GM18517 (cell line): ENCODE data around the gene NUP210L.

ENCODE experiments used
- ATAC-seq: cut with Tn5 transposase; IDR thresholded peaks from one replicate; pipeline ENCODE4 v1.9.1; 2021; ENCODE audit warnings: mild to moderate bottlenecking, moderate library complexity; ENCODE audit not compliant: unreplicated experiment

NUP210L gene

DNA sequence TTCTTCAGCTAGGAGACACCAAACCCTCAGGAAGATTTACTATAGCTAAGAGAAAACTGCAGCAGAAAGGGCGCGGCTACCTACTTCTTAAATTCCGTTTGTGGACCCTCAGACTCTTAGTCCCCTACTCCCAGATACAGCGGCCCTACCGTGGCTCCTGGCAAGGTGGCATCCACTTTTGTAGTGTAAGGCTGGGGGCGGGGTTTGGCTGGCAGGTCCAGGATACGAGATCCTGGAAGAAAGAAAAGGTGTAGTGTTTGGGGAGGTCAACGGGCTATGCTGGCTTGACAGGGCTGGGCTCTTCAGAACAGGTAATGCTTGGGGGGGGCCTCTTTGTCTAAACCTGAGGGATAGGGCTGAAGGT is 186.9 kb downstream of the NUP210L start:
- no peak for ATAC-seq

DNA sequence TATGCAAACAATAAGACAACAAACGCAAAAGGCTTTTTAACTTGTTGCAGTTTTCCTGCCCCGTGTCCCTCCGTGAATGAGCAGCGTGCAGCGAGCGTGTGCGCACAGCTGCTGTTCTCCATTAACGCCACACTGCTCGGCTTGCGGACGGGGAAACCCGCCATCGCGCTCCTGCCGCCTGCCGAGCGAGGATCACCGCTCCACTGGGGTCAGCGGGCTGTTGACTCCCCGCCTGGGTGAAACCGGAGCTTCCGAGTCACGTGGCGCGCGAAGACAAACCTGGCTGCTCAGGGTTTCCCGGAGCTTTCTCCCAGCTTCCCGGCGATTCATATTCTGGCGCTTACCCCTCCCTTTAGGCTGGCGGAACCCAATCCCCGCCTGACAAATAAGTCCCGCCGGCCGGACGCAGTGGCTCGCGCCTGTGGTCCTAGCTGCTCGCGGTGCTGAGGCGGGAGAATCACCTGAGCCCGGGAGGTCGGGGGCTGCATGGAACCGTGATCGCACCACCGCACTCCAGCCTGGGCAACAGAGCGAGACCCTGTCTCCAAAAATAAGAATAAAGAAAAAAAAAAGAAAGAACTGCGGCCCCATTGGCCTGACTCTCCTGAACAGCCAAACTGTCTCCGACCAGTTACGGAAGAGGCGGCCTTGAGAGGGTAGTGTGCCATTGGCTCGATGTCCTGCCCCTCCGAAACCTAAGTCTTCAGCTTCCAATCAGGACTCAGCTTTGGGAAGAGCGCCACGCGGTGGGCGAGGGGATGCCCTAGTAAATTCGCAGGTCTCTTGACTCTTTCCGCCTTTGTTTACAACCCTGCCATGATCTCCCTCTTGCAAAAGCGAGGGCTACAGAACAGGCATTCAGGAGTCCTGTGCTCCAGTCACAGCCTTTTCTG is 187.5 kb downstream of the NUP210L start, which contains the start of gene CREB3L4:
TSS of gene CREB3L4 (plus strand) at position 796 of the 893 bp plus-strand sequence. CDS start 624 bp downstream, outside the sequence.
- peak; percentile 82 for ATAC-seq

DNA sequence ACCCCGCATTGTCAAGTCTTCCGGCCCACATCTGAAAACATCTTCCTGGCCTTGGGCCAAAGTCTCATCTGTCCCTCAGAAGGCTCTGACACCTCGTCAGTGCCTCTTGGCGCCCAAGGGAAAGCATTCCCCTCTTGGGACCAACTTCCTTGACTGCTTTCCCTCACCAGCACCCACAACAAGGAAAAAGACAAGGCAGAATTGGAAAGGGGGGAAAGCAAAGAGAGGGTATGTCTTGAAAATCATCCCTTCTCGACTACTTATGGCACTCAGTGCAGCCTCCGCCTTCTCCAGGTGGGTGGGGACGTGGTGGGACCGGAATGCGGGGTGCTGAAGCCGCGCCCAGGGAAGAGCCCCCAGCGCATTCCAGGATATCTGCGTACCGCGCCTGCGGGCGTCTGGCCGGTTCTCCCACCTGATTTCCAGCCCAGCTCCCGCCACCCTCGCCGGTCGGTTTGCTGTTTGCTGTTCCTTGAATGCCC is 191.0 kb downstream of the NUP210L start:
- ATAC-seq: peak; percentile 8

DNA sequence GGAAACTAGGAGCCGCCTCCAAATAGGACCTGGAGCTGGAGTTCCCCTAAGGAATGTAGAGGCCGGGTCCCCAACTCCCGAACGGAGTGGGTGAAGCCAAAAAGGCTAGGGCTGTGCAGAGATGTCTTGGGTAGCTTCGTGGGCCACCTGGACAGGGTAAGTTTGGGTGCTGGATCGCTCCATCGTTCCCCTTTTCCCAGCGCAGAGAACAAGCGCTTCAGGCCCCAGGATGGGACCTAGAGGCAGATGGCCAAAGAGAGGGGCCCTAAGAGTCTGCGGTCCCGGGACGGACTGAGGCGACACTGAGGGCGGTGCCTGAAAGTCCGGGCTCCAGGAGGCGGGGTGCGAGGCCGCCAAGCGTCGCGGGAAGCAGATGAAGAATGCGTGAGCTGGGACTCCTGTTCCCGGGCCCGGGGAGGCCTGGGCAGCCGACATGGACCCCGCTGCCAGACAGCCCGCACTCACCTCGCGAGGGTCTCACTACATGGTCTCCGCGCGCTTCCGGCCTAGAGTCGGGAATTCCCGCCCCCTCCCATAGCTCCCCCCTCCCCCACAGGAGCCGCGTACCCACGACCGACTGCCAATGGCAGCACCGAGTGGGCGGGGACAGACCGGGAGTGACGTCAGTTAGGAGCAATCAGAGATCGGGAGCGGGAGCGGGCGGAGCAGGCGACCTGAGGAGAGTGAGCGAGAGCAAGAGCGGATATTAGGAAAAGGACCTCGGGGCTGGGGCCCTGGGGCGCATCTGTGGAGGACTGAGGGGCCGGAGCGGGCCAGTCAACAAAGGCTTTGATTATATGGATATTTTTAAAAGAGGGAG is 191.6 kb downstream of the NUP210L start, which contains the start of gene SLC39A1:
TSS of gene SLC39A1 (minus strand) at position 508 of the 820 bp plus-strand sequence. CDS start 822 bp downstream, outside the sequence.
- peak; percentile 43 for ATAC-seq

DNA sequence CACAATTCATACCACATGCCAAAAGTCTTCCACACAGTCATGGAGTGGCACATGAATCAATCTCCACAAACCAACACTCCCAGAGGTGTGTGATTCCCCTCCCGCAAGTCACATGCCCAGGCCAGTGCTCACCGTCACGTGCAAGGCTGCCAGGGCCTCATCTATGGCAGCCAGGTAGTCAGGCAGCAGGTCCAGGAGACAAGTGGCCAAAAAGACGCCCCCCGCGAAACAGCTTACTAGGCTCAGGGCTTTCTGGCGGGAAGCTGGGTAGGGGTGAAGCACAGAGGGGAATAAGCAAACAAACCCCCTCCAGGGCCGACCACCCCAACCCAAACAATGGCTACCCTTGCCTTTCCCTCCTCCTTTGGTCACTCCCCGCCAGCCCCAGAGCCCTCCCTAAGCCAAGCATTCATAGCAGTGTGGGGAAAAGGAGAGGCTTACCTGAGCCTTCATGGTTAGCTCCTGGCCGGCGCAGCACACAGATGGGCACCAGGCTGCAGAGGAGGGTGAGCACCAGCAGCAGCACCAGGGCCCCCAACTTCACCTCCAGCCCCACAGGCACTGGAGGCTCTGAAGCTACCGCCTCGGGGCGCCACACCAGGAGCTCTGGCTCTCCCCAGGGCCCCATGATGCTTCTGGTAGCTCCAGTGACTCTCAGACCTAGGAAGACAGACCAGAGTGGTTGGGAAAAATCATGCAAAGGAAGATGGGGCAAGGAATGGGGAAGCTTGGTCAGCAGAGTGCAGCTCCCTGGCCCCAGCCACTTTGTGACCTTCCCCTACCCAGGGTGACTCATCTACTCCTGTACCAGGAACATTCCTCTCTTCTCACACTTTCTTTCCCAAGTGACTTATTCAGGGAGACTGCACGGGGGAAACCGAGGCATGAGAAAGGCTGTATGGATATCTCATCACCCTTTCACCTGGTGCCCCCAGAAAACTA is 192.5 kb downstream of the NUP210L start:
- ATAC-seq: no peak

DNA sequence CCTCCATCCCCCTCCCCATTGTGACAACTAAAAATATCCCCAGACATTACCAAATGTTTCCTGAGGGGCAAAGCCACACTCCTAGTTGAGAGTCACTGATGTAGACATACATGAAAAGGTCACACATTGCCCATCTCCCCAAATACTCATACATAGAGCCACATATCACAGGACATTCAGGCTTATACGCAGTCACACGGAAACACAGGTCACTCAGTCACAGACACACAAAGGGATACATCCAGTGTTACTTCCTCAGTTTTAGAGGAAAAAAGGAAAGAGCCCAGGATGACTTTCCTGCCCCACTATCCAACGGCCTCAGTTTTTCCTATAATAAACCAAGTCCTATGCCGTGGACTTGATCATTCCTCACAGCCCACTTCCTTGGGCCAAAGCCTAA is 193.5 kb downstream of the NUP210L start:
- no peak for ATAC-seq

DNA sequence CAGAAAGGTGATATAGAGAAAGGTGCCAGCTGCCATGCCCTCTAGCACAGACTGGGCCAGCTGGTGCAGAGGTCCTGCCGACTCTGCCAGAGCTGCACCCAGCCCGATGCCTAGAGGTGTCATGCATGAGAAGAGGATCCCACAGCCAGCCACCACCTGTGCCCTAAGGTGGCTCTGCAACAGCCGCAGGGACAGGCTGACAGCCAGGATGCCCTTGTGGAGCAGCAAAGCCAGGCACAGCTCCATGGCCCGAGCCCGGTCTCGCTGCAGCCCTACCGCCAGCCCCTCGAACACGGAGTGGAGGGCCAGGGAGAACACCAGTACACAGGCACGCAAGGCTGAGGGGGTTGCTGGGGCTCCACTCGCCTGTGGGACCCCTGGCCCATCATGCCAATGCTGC is 194.7 kb downstream of the NUP210L start:
- ATAC-seq: no peak

DNA sequence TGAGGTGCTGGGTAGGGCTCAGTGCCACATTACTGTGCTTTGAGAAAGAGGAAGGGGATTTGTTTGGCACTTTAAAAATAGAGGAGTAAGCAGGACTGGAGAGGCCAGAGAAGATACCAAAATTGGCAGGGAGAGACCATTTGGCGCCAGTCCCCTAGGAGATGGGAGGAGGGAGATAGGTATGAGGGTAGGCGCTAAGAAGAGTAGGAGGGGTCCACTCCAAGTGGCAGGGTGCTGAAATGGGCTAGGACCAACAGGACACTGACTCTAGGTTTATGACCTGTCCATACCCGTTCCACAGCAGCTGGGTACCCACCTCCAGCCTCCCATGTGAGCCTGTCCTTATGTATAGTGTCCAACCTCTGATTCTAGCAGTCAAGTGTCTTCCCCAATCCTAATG is 195.4 kb downstream of the NUP210L start:
- ATAC-seq: no peak

DNA sequence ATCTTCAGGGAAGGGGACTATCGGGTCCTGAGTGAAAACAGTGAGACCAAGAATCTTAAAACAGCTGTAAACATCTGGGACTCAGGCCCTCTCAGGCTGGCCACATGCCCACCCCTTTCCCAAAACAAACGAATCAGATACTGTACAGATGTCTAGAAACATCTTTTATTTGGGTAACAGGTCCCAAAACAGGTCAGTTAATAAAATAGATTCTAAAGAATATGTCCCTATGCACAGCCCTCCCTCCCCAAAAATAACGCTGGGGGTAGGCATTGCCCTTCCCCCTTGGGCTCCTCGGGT is 196.0 kb downstream of the NUP210L start:
- peak; percentile 3 for ATAC-seq

DNA sequence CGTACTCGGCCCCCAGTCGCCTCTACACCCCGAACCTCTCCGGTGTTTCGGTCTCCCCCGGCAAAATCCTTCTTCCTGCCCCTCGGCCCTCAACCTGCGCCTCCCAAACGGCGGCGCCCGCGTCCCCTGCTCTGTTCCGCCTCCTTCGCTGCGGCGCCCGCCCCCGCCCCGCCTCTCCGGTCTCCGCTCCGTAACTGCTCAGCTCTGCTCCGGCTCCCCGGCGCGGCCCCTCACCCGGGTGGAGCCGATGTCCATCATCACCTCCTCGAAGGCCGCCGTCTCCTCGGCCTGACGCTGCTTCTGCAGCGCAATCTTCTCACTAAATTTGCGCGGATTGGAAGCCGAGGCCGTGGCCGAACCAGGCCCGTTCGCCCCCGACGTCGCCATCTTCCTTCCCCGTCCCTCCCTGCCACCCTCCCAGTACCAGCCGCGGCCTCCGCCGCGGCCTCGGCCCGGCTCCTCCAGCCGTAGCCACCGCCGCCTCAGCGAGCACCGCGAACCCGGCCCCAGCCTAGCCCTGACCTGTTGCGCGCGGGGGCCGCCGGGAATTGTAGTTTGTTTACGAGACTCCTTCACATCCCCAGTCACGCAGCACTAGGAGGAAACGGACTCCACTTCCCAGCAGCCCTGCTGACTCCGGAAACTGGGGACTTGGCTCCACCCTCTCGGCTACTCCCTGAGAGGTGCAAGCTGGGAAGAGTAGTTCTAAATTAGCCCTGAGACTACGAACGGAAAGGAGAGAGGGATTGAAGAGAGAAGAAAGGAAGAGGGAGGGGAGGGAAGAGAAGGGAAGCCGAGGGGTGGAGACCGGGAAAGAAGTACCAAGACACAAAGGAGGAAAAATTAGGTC is 196.5 kb downstream of the NUP210L start, which contains the start of gene CRTC2:
TSS of gene CRTC2 (minus strand) at position 502 of the 850 bp plus-strand sequence. CDS start at position 387, 115 bp downstream.
- peak; percentile 79 for ATAC-seq

DNA sequence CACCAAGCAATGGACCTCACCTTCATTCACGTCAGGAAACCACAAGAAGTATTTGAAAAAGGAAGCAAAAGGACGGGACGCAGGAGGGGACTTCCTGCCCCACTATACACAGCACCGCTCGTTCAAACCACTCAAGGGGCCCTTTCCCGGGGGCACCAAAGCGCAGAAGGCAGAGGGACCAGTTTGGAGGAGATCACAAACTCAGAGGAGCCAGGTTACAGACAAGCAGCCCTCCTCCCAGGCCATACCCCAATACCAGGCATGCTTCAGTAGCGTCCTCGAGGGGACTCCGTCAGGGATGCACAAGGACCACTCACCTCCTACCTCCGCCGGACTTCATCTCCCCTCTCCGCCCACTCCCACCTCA is 197.1 kb downstream of the NUP210L start:
- peak; percentile 19 for ATAC-seq

DNA sequence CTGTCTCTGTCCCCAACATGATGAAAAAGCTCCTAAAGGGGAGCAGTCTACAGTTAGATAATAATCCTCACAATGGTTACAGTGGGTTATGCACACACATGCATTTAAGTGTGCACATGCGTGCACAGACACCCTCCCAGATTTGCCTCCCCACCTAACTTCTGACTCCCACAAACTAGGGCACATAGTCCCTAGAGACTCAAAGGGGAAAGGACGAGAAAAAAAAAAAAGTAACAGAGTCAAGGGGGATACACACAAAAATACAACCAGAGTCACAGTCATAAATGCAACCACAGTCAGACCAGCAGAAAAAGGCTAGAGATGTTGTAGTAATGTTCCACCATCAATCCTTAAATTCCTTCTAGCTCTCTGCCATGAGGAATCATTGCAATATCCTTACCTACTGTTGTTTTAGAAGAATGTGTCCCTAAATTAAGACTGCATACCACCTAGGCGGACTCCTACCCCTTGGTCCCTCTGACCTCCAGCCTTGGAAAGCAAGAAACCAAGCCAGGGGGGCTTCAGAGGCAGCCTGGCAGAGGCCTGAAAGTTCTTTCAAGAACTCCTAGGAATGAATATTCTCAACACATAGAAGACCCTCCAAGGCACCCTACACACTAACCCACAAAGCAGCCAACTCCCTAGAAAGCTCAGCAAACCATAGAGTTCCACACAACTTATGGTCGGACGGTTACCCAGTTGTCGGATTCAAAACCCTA is 197.7 kb downstream of the NUP210L start:
- no peak for ATAC-seq

DNA sequence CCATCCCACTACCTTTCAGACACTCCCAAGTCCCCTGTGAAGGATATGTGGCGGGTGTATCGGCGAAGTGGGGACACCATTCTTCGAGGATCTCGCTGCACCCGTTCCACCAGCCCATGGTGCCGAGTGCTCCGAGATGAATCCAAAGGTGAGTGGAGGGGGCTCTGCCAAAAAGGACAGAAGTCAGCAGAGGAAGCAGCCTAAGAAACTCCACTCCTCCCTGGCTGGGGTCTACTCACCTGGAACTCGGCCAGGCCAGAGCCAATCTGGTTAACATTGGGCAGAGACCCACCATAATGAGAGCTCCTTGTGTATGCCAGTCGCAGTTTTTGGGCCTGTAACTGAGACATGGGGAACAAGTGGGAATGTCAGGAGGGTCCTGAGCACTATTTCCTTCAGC is 200.0 kb downstream of the NUP210L start:
- no peak for ATAC-seq

DNA sequence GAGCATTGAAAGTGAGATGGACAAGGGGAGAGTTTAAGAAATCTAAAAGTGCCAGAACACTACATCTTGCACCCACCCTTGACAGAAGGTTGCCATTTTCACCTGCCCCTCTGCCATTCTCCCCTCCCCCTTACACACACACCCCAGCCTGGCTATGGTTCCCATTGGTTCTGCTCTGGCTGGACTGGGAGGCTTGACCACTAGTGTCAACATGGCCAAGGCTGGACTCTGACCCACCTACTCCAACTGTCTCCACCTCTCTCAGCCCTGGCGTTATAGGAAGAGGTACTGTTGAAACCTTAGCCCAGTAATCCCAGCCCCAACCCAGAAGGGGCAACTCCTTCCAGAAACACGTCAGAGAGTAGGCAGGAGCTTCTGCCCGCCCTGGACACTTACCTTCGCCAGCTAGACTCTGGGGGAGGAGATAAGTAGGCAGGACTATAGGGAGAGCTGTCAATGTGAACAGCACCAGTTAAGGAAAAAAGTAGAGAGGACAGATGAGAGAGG is 201.0 kb downstream of the NUP210L start:
- ATAC-seq: no peak

DNA sequence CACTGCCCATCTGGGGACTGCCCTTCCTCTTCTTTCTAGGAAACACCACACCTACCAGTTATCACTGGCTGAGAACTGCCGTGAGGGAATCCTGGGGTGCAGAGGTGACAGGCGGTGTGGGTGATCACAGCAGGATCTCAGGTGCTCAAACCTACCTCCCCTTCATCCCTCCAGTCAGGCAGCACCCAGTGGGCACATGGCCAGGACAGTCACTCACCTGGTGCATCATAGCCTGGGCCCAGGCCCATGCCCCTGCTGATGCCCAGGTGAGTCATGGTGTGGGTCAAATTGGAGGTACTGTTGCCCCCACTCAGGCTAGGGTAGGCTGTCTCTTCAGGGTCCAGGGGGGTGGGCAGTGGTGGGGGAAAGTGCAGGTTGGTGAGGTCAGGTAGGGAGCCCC is 203.1 kb downstream of the NUP210L start:
- no peak for ATAC-seq

DNA sequence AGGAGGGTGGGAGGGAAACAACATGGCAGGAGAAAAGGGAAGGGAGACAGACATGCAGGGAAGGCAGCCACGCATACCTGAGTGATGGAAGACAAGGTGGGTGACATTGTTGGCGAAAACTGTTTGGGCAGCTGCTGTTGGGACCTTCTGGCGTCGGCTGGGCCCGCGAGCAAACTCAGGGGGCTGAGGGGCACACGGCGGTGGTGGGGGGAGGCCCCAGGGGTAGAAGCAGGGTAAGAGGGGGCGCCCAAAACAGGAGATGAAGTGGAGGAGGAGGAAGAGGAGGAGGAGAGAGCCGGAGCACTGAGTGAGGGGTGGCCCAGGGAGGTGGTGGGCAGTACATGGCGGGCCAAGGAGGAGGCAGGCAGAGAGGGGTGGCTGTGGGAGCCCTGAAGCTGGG is 203.7 kb downstream of the NUP210L start:
- no peak for ATAC-seq

DNA sequence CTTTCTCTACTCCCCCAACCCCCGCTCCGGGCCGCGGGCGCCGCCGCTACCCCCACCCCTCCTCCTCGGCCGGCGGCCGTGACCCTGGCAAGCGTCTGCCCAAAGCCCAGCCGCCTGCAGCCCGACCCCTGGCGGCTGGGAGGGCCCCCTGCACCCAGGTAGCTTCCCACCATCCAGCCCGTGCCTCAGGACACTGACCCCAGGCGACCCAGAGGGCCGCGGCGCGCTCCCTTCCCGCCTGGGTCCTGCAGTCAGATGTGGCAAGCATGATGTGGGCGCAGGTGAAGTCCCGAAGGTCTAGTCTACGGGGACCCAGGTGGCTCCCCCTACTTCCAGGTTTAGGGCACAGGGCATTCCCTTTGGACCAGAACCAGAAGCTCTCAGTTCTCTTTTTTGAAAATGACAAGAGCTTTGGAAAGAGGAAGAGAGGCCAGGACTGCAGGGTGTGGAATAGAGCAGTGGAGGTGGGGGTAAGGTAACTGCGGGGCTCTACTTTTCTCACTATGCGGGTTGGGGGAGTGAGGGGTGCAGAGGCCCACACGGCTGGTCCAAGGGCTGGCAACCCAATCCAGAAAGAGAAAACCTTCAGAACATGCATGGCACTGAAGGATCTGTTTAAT is 208.1 kb downstream of the NUP210L start, which contains the start of gene DENND4B:
TSS of gene DENND4B (minus strand) at position 97 of the 620 bp plus-strand sequence. CDS start 2,344 bp downstream, outside the sequence.
- ATAC-seq: peak; percentile 43
